G401.6 (cell line): Measurements from ENCODE around the gene NRXN3.

Experiments
- FAIRE-seq: peaks from 2 replicates; lab custom pipeline; 2012; peaks lifted over from hg19 to GRCh38; lab: Jason Lieb, UNC

Gene NRXN3

GRCh38 chr14:78946949-78947348 lies 776.8 kb downstream of the NRXN3 start:
- FAIRE-seq = no peak

GRCh38 chr14:78947681-78948080 lies 777.5 kb downstream of the NRXN3 start:
- FAIRE-seq = no peak

- FAIRE-seq = no peak
Measured at GRCh38 chr14:78950649-78951048, 780.5 kb downstream of the NRXN3 start.

- FAIRE-seq = no peak
Measured at GRCh38 chr14:78951602-78952001, 781.4 kb downstream of the NRXN3 start.

- peak; percentile 48 for FAIRE-seq
Measured at GRCh38 chr14:78959674-78960264, 789.6 kb downstream of the NRXN3 start.

- FAIRE-seq = no peak
Measured at GRCh38 chr14:78967111-78967809, 797.1 kb downstream of the NRXN3 start.

GRCh38 chr14:78968265-78968664 lies 798.1 kb downstream of the NRXN3 start:
- no peak for FAIRE-seq

- no peak for FAIRE-seq
Measured at GRCh38 chr14:78970677-78971076, 800.5 kb downstream of the NRXN3 start.

GRCh38 chr14:78972440-78972839 lies 802.3 kb downstream of the NRXN3 start:
- no peak for FAIRE-seq

- no peak for FAIRE-seq
Measured at GRCh38 chr14:78974691-78975090, 804.5 kb downstream of the NRXN3 start.

- no peak for FAIRE-seq
Measured at GRCh38 chr14:78975734-78976133, 805.6 kb downstream of the NRXN3 start.

GRCh38 chr14:78978896-78979295 lies 808.7 kb downstream of the NRXN3 start:
- FAIRE-seq = no peak

- no peak for FAIRE-seq
Measured at GRCh38 chr14:78982551-78982950, 812.4 kb downstream of the NRXN3 start.

GRCh38 chr14:78983126-78983525 lies 813.0 kb downstream of the NRXN3 start:
- FAIRE-seq = no peak

- FAIRE-seq = no peak
Measured at GRCh38 chr14:78985668-78986381, 815.7 kb downstream of the NRXN3 start.

GRCh38 chr14:78986989-78987388 lies 816.8 kb downstream of the NRXN3 start:
- no peak for FAIRE-seq

- no peak for FAIRE-seq
Measured at GRCh38 chr14:78989221-78989620, 819.0 kb downstream of the NRXN3 start.

GRCh38 chr14:78992867-78993266 lies 822.7 kb downstream of the NRXN3 start:
- no peak for FAIRE-seq

- FAIRE-seq = no peak
Measured at GRCh38 chr14:78997811-78998210, 827.6 kb downstream of the NRXN3 start.

GRCh38 chr14:79009286-79009685 lies 839.1 kb downstream of the NRXN3 start:
- FAIRE-seq = no peak

- FAIRE-seq = no peak
Measured at GRCh38 chr14:79011091-79011919, 841.1 kb downstream of the NRXN3 start.

- no peak for FAIRE-seq
Measured at GRCh38 chr14:79011920-79012204, 841.7 kb downstream of the NRXN3 start.
